ENCODE data around the gene CTSW. TPM values are rescaled to one million over a fixed set of nuclear protein-coding genes. Genes with fewer than 3 reads are reported as not detected.
A peak's percentile ranks its signal among the peaks of the same experiment; 100 is the strongest.
"Not testable (repeated sequence)": the region's sequence is repeated elsewhere in the genome, so short reads cannot be mapped to it uniquely, and the experiment has no call there.

CTSW gene
- not detected in 3 replicates for total RNA-seq
- long read RNA-seq = 0 reads

GRCh38 chr11:65879617-65880016 lies at the start of gene CTSW:
Gene CTSW, plus strand, starts transcription at chr11:65879837. Its CDS starts 18 bp downstream, at chr11:65879855.
- Mint-ChIP-seq H3K9me3 (ENCODE audit: low read depth) (no peaks in the 10 kb centered on the region), H3K27ac (ENCODE audit: unreplicated experiment) (no peak within 1 kb of the TSS), H3K4me3 (ENCODE audit: unreplicated experiment) (no peak within 1 kb of the TSS), H3K36me3 (ENCODE audit: low read depth) (peaks cover 11% of the 10 kb centered on the region), H3K27me3 (ENCODE audit: low read depth) (no peaks in the 10 kb centered on the region), H3K4me1 (ENCODE audit: low read depth) (peaks cover 4% of the 10 kb centered on the region)
- DNase-seq (ENCODE audit: low spot score) = no peak
- TF ChIP-seq, protein P1, sequence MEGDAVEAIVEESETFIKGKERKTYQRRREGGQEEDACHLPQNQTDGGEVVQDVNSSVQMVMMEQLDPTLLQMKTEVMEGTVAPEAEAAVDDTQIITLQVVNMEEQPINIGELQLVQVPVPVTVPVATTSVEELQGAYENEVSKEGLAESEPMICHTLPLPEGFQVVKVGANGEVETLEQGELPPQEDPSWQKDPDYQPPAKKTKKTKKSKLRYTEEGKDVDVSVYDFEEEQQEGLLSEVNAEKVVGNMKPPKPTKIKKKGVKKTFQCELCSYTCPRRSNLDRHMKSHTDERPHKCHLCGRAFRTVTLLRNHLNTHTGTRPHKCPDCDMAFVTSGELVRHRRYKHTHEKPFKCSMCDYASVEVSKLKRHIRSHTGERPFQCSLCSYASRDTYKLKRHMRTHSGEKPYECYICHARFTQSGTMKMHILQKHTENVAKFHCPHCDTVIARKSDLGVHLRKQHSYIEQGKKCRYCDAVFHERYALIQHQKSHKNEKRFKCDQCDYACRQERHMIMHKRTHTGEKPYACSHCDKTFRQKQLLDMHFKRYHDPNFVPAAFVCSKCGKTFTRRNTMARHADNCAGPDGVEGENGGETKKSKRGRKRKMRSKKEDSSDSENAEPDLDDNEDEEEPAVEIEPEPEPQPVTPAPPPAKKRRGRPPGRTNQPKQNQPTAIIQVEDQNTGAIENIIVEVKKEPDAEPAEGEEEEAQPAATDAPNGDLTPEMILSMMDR (IDR thresholded peaks at IDR 0.05) = no peak

GRCh38 chr11:65832231-65832630 lies 47.4 kb upstream of the CTSW start:
- not testable (repeated sequence) for H3K27ac Mint-ChIP-seq (ENCODE audit: unreplicated experiment); H3K9me3 Mint-ChIP-seq (ENCODE audit: low read depth); H3K4me3 Mint-ChIP-seq (ENCODE audit: unreplicated experiment); DNase-seq (ENCODE audit: low spot score); H3K27me3 Mint-ChIP-seq (ENCODE audit: low read depth); H3K36me3 Mint-ChIP-seq (ENCODE audit: low read depth); H3K4me1 Mint-ChIP-seq (ENCODE audit: low read depth)

GRCh38 chr11:65833297-65834030 lies 46.2 kb upstream of the CTSW start, which contains the start of gene SNX32:
Gene SNX32, plus strand, starts transcription at chr11:65833963. Its CDS starts 103 bp downstream, at chr11:65834066.
- H3K27ac Mint-ChIP-seq (ENCODE audit: unreplicated experiment) = peak within 1 kb of the TSS; percentile 50
- peaks cover 5% of the 10 kb centered on the region for H3K27me3 Mint-ChIP-seq (ENCODE audit: low read depth)
- DNase-seq (ENCODE audit: low spot score) = peak; percentile 98
- peaks cover 5% of the 10 kb centered on the region for H3K36me3 Mint-ChIP-seq (ENCODE audit: low read depth)
- peaks cover 9% of the 10 kb centered on the region for H3K4me1 Mint-ChIP-seq (ENCODE audit: low read depth)
- no peaks in the 10 kb centered on the region for H3K9me3 Mint-ChIP-seq (ENCODE audit: low read depth)
- TF ChIP-seq, protein P1 (IDR thresholded peaks at IDR 0.05) = no peak
- H3K4me3 Mint-ChIP-seq (ENCODE audit: unreplicated experiment) = no peak within 1 kb of the TSS

DNA sequence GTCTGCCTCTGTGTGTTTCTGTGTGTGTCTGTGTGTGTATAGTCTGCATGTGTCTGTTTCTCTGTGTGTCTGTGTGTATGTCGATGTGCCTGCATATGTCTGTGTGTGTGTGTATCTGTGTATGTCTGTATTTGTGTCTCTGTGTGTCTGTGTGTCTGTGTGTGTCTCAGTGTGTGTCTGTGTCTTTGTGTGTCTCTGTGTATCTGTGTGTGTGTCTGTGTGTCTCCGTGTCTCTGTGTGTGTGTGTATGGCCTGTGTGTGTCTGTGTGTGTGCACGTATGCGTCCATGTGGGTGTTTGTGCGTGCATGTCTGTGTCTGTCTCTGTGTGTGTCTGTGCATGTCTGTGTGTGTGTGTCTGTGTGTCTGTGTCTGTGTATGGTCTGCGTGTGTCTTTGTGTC lies 45.4 kb upstream of the CTSW start:
- Mint-ChIP-seq H3K27ac (ENCODE audit: unreplicated experiment) (no peak overlapping the region), H3K4me3 (ENCODE audit: unreplicated experiment) (no peak overlapping the region), H3K9me3 (ENCODE audit: low read depth) (no peaks in the 10 kb centered on the region), H3K36me3 (ENCODE audit: low read depth) (peaks cover 5% of the 10 kb centered on the region), H3K4me1 (ENCODE audit: low read depth) (peaks cover 9% of the 10 kb centered on the region), H3K27me3 (ENCODE audit: low read depth) (peaks cover 5% of the 10 kb centered on the region)
- DNase-seq (ENCODE audit: low spot score) = no peak
- TF ChIP-seq, protein P1 (IDR thresholded peaks at IDR 0.05) = no peak

GRCh38 chr11:65842144-65842543 lies 37.5 kb upstream of the CTSW start:
- H3K9me3 Mint-ChIP-seq (ENCODE audit: low read depth) = no peaks in the 10 kb centered on the region
- H3K4me1 Mint-ChIP-seq (ENCODE audit: low read depth) = no peaks in the 10 kb centered on the region
- TF ChIP-seq, protein P1 (IDR thresholded peaks at IDR 0.05) = no peak
- no peak for DNase-seq (ENCODE audit: low spot score)
- no peaks in the 10 kb centered on the region for H3K27me3 Mint-ChIP-seq (ENCODE audit: low read depth)
- H3K36me3 Mint-ChIP-seq (ENCODE audit: low read depth) = no peaks in the 10 kb centered on the region
- no peak overlapping the region for H3K27ac Mint-ChIP-seq (ENCODE audit: unreplicated experiment)
- H3K4me3 Mint-ChIP-seq (ENCODE audit: unreplicated experiment) = no peak overlapping the region

DNA sequence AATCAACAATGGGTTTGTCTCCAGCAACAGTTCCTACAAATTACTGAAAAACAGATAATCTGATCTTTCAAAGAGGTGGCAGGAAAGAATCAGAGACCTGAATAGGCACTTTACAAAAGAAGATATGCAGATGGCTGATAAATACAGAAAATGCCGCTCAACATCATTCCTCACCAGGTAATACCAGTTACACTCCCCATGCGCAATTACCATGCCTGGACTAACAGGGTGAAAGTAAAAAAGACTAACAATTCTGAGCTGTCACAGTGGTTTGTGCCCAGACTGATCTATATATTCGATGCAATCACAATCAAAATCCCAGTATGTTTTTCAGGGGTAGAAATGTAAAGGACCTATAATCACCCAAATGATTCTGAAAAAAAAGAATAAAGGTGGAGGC lies 35.8 kb upstream of the CTSW start:
- H3K27me3 Mint-ChIP-seq (ENCODE audit: low read depth) = no peaks in the 10 kb centered on the region
- no peaks in the 10 kb centered on the region for H3K36me3 Mint-ChIP-seq (ENCODE audit: low read depth)
- TF ChIP-seq, protein P1 (IDR thresholded peaks at IDR 0.05) = no peak
- no peaks in the 10 kb centered on the region for H3K9me3 Mint-ChIP-seq (ENCODE audit: low read depth)
- no peaks in the 10 kb centered on the region for H3K4me1 Mint-ChIP-seq (ENCODE audit: low read depth)
- H3K4me3 Mint-ChIP-seq (ENCODE audit: unreplicated experiment) = no peak overlapping the region
- no peak for DNase-seq (ENCODE audit: low spot score)
- H3K27ac Mint-ChIP-seq (ENCODE audit: unreplicated experiment) = no peak overlapping the region

All from chondrocyte (in vitro differentiated cells).